Bone marrow (tissue), 2 donors: Measurements from ENCODE around the gene OXSM.

Experiments
- DNase-seq, 2 donors: peaks; one replicate each; lab custom pipeline; 2025; lab: John Stamatoyannopoulos, UW

The OXSM gene

DNA sequence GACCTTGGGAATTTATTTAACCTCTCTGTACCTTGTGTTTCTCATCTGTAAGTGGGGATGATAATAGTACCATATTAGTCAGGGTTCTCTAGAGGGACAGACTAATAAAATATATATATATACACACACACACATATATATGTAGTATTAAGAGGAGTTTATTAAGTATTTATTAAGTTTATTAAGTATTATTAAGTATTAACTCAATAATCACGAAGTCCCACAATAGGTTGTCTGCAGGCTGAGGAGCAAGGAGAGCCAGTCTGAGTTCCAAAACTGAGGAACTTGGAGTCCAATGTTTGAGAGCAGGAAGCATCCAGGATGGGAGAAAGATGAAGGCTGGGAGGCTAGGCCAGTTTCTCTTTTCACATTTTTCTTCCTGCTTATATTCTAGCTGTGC, 14.8 kb downstream of the OXSM start:
- no peak for DNase-seq

DNA sequence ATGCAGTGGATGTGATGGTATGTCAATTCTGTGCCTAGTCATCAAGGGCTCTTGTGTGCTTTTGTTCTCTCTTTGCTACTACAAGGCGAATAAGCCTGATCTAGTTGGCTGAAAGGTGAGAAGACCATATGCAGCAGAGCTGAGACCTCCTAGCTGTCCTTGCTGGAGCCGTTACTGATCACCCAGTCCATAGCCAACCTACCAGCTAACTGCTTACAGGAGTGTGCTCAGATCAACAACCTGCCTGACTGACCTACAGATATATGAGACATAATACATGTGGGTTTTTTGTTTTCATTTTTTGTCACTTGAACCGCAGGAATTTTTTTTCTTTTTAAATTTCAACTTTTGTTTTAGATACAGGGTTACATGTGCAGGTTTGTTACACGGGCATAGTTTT, 22.8 kb downstream of the OXSM start:
- no peak for DNase-seq

DNA sequence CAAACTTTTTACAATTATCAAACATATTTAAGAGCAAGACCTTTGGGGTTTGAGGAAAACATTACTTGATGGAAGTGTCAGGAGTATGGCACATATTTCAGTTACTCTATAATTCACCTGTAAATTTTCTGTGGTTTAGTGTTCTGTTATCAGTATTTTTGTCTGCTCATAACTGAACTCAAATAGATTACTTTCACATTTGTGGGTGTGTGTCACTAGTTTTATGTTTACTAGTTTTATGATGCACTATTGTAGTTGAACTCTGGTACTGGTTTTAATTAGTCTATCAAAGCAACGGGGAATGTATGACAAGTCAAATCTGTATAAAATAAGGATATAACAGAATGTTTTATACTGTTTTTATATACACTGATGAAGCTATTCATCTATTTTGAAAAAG, 27.2 kb downstream of the OXSM start:
- DNase-seq: no peak

DNA sequence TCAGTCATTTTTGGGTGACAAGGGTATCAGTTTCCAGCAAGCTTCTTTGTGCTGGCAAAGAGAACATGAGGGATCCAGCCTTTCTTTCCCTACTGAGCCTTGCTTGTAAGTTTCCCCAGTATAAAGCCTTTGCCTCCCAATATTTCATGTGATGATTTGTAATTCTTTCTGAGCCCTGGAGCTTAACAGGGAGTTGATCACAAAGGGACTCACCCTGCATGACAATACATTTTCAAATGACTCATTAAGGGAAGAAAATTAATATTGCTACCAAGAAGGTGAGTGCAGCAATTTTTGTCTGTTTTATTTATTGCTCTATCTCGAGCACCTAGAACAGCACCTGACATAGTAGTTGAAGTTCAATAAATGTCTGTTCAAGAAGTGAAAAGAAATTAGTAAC, 27.7 kb downstream of the OXSM start:
- DNase-seq: no peak

DNA sequence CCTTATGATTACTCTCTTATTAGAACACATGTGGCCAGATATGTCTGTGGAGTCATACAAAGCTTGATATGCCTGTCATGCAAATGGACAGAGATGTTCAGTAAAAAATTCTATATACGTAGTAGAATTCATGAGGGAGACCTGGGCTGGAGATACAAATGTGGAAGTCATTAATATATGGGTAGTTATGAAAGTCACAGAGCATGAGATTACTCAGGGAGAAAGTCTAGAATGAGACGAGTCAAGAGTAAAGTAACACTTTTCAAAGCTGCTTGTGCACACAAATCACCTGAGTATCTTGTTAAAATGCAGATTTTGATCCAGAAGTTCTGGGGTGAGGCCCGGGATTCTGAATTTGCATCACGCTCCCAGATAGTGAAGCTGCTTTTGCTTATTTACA, 28.4 kb downstream of the OXSM start:
- no peak for DNase-seq

DNA sequence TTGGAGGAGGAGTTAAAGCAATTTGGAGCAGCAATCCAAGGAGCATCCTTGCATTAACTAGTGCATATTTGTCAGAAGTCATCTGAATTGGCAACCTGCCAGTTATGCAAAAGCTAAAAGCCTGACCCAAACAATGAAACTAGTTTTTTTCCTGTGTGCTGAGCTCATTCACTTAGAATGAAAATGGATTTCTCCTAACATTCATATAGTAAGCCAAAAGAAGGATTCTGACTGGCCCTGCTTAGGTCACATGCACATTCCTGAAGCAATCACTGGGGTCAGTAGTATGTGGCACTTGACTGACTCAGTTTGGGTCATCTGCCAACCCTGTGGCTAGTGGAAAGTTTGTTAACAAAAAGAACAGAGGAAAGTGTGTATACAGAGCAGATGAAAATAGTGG, 30.5 kb downstream of the OXSM start:
- no peak for DNase-seq

DNA sequence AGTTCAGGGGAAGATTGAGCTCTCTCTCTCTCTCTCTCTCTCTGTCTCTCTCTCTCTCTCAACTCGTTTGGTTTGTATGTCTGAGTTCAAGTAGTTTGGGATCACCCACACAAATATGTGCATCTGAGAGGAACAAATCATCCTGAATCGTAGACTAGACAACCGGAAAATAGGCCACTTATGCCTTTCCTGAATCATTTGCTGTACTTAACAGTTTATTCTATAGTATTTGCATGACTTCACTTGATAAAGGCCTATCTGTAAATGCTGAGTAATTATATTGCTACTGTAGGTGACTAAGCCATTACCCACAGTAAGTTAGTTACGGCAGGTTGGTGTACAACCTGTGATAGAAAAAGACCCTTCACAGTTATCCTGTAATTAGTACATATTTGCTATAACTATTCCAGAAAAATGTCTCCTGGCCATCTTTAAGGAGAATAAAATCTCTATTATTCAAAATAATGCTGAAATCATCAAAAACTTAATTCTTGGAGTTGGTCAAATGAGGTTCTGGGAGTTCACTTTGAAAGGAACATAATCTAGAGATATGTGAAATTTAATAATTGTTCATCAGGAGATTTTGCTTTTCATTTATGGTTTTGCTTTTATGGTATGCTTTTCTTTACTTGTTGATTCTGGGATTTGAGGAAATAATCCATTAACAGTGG, 31.1 kb downstream of the OXSM start:
- DNase-seq: no peak

DNA sequence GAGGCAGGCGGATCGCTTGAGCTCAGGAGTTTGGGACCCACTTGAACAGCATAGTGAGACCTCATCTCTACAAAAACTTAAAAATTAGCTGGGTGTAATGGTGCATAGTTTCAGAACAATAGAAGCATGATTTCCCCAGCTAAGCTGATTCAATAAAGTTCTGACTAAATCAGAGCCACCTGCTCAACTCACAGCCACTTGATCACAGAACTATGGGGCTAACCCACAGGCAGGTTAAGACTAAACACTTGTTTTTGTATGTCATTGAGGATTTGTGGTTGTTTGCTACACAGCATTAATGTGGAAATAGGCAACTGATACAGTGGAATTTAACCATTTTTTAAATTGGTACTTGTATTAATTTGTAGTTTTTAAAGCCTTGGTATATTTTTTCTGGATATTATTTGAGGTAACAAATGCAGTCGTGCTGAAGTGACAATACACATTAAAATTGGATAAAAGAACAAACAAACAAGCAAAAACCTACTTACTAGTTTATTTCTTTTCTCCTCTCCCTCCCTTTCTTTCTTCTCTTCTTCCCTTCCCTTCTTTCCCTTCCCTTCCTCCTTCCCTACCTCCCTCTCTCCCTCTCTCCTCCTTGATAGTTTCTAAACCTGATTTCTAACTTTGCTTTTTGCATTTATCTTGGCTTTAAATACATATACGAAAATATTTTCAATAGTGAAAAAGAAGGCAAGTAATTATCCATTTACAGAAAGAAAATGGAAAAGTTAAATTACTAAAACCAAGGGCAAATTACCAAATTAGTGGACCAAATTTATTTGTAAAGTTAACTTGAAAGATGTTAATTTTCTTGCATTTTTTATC, 32.1 kb downstream of the OXSM start:
- no peak for DNase-seq

DNA sequence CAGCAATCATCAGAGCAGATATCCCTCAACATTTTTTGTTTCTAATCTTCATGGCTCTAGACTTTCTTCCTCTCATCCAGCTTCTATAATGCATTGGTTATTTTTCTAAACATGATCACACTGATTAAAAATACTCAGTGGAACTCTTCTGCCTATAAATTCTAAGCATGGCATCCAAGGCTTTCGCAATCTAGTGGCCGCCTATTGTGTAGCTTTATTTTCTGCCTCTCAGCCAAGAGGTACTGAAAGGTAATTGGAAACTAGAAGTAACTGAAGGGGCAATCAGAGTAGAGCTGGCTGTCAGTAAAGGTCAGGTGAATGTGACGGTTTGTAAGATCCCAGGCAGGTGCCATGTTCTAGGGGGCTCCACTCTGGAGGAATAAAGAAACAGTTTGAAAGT, 33.4 kb downstream of the OXSM start:
- DNase-seq: no peak

DNA sequence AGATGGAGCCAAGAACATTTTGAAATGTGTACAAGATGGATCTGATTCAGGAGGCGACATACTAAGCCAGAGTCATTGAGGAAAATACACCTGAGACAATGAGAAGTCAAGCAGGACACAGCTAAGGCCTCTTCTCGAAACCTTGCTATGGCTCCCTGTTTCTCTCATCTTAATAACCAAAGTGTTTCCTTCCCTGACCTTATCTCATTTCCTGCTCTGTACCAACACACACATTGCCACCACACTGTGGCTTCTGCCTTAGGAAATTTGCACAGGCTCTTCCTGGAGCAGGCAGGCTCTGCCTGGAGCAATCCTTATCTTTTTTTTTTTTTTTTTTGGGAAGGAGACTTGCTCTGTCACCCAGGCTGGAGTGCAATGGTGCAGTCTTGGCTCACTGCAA, 36.6 kb downstream of the OXSM start:
- DNase-seq: no peak

DNA sequence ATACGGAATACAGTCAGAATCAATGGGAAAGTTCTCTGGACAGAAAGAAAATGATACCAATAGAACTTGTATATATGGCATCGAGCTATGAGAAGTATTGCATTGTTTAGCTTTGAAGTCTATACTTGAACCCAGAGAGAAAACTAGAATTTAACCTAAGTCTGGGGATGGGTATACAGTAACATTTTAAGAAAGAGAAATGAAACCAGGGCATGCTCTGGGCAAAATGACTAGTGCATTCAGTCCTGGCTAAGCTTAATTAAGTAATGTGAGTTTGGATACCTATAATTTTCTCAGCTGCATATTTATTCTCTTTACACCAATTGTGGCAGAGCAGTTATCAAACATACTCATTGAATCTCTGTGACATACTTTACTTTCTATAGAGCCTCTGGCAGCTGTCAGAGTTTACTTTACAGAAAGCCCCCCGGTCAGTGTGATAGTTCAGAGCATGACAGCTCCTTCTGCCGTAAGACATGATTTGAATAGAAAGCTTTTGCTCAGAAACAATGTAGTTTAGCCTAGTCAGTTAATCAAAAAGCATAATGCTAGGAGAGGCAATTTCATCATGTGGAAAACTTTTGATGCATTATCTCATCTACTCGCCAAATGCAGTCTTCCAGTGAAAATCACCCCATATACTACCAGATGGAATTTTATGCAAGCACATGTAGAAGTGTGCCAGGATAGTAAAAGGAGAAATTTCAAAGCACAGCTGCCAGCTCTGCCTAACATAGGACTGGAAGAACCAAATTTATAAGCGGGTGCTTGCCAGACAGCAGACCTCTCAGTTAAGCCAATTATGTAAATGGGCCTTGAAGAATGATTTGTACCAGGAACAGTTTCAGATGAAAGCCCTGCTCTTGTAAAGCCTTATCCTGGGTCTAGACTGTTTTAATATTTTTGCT, 40.7 kb downstream of the OXSM start:
- DNase-seq: no peak

DNA sequence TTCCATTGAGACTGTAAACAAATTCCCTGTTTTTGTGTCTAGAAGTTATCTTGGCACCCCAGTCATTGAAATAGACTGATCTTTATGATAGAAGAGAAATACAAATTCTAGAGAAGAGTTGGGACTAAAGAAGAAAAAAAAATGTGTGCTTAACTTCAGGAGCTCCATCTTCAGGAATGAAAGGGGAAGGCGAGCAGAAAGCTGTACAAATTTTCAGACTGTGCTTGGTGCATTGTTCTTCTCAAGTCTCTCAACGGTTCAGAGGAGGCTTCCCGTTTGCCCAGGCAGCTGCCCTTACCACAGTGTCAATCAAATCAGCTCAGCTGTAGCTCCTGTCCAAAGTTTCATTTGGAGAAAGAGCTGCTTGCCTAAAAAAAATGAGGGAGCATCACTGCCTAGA, 41.7 kb downstream of the OXSM start:
- DNase-seq: peak in 1 of 2 donors; percentile 71

DNA sequence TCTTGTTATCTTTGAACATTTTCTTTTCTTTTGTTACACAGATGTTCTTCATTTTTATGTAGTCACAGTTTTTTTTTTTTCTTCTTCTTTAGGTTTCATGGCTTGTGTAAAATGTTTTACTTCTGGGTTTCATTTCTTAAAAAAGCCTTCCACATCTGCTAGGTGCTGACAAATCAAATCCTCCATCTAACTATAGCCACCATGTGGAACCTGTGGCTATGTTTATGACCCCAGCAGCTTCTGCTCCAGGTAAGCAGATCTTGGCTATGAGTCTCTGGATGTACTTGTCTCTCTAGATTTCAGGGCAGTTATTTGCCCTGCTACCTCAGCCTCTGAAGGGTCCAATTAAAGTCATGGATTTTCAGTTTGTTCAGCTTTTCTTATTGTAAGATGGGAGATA, 44.5 kb downstream of the OXSM start:
- no peak for DNase-seq

DNA sequence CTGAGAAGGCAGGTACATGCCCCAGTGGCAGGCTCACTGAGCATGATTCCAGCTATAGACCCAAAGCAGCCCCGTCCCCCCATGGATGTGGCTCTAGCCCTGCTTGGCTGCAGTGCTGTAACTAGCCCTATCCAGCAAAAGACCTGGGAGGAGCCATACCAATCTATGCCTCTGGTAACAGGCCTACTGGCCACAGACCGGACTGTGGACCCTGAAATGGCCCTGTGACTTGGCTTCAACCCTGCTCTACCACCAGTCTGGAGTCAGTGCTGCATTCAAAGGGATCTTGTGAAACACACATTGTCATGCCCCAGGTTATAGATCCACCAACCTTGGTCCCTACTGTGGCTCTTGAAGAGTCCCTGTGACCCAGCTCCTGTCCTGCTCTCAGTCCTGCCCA, 46.7 kb downstream of the OXSM start:
- no peak for DNase-seq

DNA sequence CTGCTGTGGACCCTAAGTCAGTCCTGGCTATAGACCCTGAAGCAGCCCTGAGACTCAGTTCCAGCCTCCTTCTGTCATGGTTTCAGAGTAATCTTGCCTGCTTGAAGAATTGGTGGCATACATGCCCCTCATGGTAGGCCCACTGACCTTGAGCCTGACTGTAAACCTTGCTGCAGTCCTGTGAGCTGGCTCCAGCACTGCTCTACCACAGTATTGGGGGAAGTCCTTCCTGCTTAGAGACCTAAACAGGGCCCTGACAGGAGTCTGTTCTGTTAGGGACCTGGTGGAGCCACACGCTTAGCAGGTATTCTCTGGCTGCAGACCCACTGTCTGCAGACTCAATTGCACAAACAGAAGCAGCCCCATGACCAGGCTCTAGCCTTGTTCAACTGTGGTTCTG, 47.1 kb downstream of the OXSM start:
- no peak for DNase-seq

DNA sequence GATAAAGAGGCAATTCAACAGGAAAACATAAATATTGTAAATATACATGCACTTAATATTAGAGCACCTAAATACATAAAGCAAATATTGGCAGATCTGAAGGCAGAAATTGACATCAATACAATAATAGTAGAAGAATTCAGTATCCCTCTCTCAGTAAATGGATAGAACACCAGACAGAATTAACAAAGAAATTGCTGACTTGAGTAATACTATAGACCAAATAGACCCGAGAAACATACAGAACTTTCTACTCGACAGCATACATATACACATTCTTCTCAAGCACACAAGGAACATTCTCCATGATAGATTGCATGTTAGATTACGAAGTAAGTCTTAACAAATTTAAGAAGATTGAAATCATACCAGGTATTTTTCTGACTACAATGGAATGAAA, 50.2 kb downstream of the OXSM start:
- no peak for DNase-seq

DNA sequence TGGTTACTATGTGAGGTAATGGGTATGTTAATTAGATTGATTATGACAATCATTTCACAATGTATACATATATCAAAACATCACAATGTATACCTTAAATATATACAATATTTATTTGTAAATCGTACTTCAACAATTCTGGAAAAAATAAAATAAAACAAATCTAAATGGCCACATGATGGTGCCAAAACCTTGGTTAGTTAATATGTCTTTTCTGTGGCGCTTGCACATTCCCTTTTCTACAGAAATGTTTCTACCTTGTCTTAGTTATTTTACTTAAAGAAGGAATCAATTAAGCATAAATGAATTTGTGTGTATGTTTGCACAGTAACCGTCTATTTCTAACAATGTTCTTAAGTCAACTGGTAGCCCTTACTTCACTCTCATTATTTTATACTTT, 53.4 kb downstream of the OXSM start:
- DNase-seq: no peak
